GM19193 (cell line): ENCODE measurements around the gene WBP2NL.

ENCODE experiments used
- POLR2A ChIP-seq: IDR thresholded peaks from 4 replicates; pipeline ENCODE4 v1.6.1; 2011; ENCODE audit not compliant: insufficient read depth, insufficient read length; ENCODE audit errors: extremely low read depth

WBP2NL gene

DNA sequence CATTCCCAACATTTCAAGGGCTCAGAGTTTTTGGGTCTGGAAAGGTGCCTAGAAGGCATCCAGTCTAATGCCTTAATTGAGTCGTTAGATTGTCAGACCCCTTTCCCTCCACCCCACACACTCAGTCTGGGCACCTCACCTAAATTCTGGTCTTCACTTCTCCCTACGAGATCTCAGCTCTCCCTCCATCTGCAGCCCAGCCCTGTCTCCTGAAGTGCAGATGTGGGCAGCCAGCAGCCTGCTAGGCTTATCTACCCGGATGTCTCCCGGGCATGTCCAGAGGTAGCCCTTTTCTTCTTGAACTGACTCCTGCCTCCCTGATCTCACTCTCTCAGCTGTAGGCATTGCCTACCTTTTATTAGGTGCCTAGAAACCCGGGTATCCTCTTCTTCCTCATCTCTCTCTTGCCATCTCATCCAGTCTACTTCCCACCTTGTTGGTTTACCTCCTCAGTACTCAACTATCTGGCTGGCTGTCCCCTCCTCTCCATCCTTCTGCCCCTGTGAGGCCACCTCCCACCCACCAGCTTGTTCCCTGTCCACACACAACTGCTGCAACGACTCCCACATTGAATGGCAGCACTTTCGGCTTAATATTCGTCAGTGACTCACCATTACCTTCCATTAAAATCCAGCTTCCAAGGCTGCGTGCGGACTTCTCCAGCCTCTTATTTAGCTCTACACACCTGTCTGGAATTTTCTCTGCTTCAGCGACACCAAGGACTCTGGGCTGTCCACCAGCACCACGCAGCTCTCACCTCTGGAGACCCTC lies 23.1 kb upstream of the WBP2NL start:
- no peak for TF ChIP-seq POLR2A

GRCh38 chr22:41976070-41976901 lies 22.3 kb upstream of the WBP2NL start:
- no peak for TF ChIP-seq POLR2A

- no peak for TF ChIP-seq POLR2A
These were observed 21.5 kb upstream of the WBP2NL start for GRCh38 chr22:41976961-41977566.

- no peak for TF ChIP-seq POLR2A
These were observed 19.9 kb upstream of the WBP2NL start for GRCh38 chr22:41978732-41979131.

GRCh38 chr22:41979423-41980250 lies 19.0 kb upstream of the WBP2NL start:
- TF ChIP-seq POLR2A: no peak

- no peak for TF ChIP-seq POLR2A
These were observed 15.7 kb upstream of the WBP2NL start for GRCh38 chr22:41982865-41983264.

DNA sequence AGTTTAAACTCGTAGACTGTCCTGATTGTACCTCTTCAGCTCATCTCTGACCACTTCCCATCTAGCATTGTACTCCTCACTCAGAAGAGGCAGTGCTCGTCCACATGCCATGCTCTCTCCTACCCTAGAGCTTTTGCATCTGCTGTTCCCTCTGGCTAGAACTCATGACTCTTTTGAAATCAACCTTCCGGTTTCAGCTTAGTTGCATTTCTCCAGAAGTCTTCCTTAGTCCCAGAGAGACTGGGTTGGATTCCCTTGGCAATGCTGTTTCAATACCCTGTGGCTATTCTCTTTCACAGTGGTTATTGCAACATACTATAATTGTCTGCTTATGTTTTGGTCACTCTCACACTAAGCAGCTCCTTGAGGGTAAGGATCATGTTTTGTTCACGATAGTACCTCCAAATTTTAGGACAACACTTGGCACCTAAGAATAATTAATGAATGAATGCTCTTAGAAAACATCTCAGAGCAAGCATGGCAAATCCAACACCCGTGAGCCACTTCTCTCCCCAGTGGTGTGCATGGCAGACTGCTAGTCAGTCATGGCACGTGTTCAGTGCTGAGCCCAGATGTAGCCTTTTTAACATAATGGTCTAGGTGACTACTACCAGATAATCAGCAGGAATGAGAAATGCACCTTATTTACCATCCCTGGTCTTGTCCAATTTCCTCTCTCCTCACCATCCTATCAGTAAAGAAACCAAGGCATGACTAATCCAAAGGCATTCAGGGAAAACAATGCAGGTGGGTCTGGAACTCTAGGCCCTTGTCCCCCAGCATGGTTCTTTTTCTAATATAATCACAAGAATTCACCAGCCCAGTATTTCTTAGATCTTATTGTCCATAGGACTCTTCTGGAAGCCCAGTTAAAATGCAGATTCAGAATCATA lies 14.8 kb upstream of the WBP2NL start:
- no peak for TF ChIP-seq POLR2A

- no peak for TF ChIP-seq POLR2A
These were observed 11.3 kb upstream of the WBP2NL start for GRCh38 chr22:41987276-41987675.

- TF ChIP-seq POLR2A: no peak
These were observed 9.3 kb upstream of the WBP2NL start for GRCh38 chr22:41989246-41989645.

GRCh38 chr22:41991111-41991510 lies 7.5 kb upstream of the WBP2NL start:
- no peak for TF ChIP-seq POLR2A

GRCh38 chr22:41992496-41992895 lies 6.1 kb upstream of the WBP2NL start:
- no peak for TF ChIP-seq POLR2A

GRCh38 chr22:41995211-41995610 lies 3.4 kb upstream of the WBP2NL start:
- TF ChIP-seq POLR2A: no peak

GRCh38 chr22:41996826-41997225 lies 1.8 kb upstream of the WBP2NL start:
- TF ChIP-seq POLR2A: no peak

- TF ChIP-seq POLR2A: no peak
These were observed 1.9 kb downstream of the WBP2NL start for GRCh38 chr22:42000466-42000865.
